GM23338 (cell line): Measurements from ENCODE around the gene CRYBG1. TPM values are rescaled to one million over a fixed set of nuclear protein-coding genes. Genes with fewer than 3 reads are reported as not detected.

Experiments used
- ATAC-seq: fragments of 200-7000 bp; cut with Tn5 transposase; 3 replicates; pipeline ENCODE4 v1.9.1; 2020
- DNase-seq: peaks from one replicate; pipeline ENCODE4 v3.0.0-alpha.2; 2015; ENCODE audit warnings: low spot score
- H2AFZ ChIP-seq: fragments of 200-600 bp; sonication (generic); 2 replicates; pipeline ENCODE4 v1.8.0; 2016; ENCODE audit warnings: antibody characterized with exemption, mild to moderate bottlenecking, moderate library complexity
- H3F3A ChIP-seq: fragments of 200-600 bp; sonication (generic); replicated peaks from 2 replicates; pipeline ENCODE4 v1.8.0; 2017; ENCODE audit warnings: antibody characterized with exemption, mixed run types, low read depth
- H3K27ac ChIP-seq: fragments of 200-600 bp; sonication (generic); 2 replicates; pipeline ENCODE4 v1.6.1; 2016; ENCODE audit warnings: low read depth
- H3K27me3 ChIP-seq: fragments of 200-600 bp; sonication (generic); 2 replicates; pipeline ENCODE4 v1.8.0; 2016; ENCODE audit warnings: mild to moderate bottlenecking, mixed run types, moderate library complexity; ENCODE audit not compliant: insufficient read depth
- H3K36me3 ChIP-seq: fragments of 200-600 bp; sonication (generic); 2 replicates; pipeline ENCODE4 v1.8.0; 2016; ENCODE audit warnings: mild to moderate bottlenecking; ENCODE audit not compliant: insufficient read depth
- H3K4me1 ChIP-seq: fragments of 200-600 bp; sonication (generic); 2 replicates; pipeline ENCODE4 v1.8.0; 2016; ENCODE audit warnings: mild to moderate bottlenecking, moderate library complexity; ENCODE audit not compliant: insufficient read depth
- H3K4me2 ChIP-seq: fragments of 200-600 bp; sonication (generic); 2 replicates; pipeline ENCODE4 v1.7.1; 2017; ENCODE audit warnings: mixed run types
- H3K4me3 ChIP-seq: fragments of 200-600 bp; sonication (generic); 2 replicates; pipeline ENCODE4 v1.6.1; 2016; ENCODE audit warnings: mixed run types
- H3K79me2 ChIP-seq: fragments of 200-600 bp; sonication (generic); replicated peaks from 2 replicates; pipeline ENCODE4 v1.8.0; 2017; ENCODE audit warnings: mild to moderate bottlenecking; ENCODE audit not compliant: insufficient read depth
- H3K9me2 ChIP-seq: fragments of 200-600 bp; sonication (generic); 2 replicates; pipeline ENCODE4 v1.8.0; 2017; ENCODE audit not compliant: insufficient read depth
- H4K20me1 ChIP-seq: fragments of 200-600 bp; sonication (generic); replicated peaks from 2 replicates; pipeline ENCODE4 v1.8.0; 2017; ENCODE audit warnings: mild to moderate bottlenecking; ENCODE audit not compliant: insufficient read depth
- H3K27ac Mint-ChIP-seq: 2 replicates; pipeline ENCODE4 v1.8.0; 2020; ENCODE audit warnings: inconsistent platforms, mild to moderate bottlenecking, moderate library complexity, mixed read lengths
- H3K27me3 Mint-ChIP-seq: 3 replicates; pipeline ENCODE4 v1.8.0; 2022; ENCODE audit warnings: low read depth, mild to moderate bottlenecking, moderate library complexity, mixed read lengths, inconsistent platforms; ENCODE audit not compliant: insufficient read depth, poor library complexity
- H3K36me3 Mint-ChIP-seq: 3 replicates; pipeline ENCODE4 v1.8.0; 2021; ENCODE audit warnings: low read depth, mild to moderate bottlenecking, inconsistent platforms, moderate library complexity, mixed read lengths
- H3K4me1 Mint-ChIP-seq: 3 replicates; pipeline ENCODE4 v1.8.0; 2020; ENCODE audit warnings: mild to moderate bottlenecking, inconsistent platforms, mixed read lengths
- H3K4me3 Mint-ChIP-seq: 3 replicates; pipeline ENCODE4 v1.8.0; 2021; ENCODE audit warnings: moderate library complexity, mild to moderate bottlenecking, inconsistent platforms, mixed read lengths
- H3K9me3 Mint-ChIP-seq: 3 replicates; pipeline ENCODE4 v1.8.0; 2020; ENCODE audit warnings: moderate library complexity, mild to moderate bottlenecking, inconsistent platforms, mixed read lengths
- CREB1 ChIP-seq: fragments of 250-450 bp; sonication (Bioruptor Pico); IDR thresholded peaks from 2 replicates; pipeline ENCODE4 v1.5.0; 2020; ENCODE audit warnings: low read depth, mild to moderate bottlenecking, moderate library complexity
- CTCF ChIP-seq, 2 experiments: fragments of 200-600 bp in 1 of 2; sonication (generic) in 1 of 2; conservative IDR thresholded peaks; 2 replicates each; pipeline versions ENCODE4 v1.5.1 to v1.6.1; 2016 to 2017; ENCODE audit warnings: antibody characterized with exemption in 2 of 2, low read depth in 2 of 2, mild to moderate bottlenecking in 2 of 2, moderate library complexity in 1 of 2
- ETS1 ChIP-seq: IDR thresholded peaks from 2 replicates; pipeline ENCODE4 v1.6.1; 2016; ENCODE audit warnings: antibody characterized with exemption
- EZH2 ChIP-seq: fragments of 200-600 bp; sonication (generic); IDR thresholded peaks from one replicate; pipeline ENCODE4 v1.8.0; 2017; ENCODE audit warnings: antibody characterized with exemption, mild to moderate bottlenecking, low read depth; ENCODE audit not compliant: unreplicated experiment
- JUNB ChIP-seq: IDR thresholded peaks from one replicate; pipeline ENCODE4 v1.6.1; 2016; ENCODE audit warnings: antibody characterized with exemption; ENCODE audit not compliant: unreplicated experiment
- NANOG ChIP-seq: IDR thresholded peaks from 2 replicates; pipeline ENCODE4 v1.6.1; 2016; ENCODE audit warnings: antibody characterized with exemption, borderline replicate concordance
- POLR2AphosphoS5 ChIP-seq: IDR thresholded peaks from 2 replicates; pipeline ENCODE4 v1.6.1; 2016; ENCODE audit warnings: antibody characterized with exemption, low read depth
- REST ChIP-seq: IDR thresholded peaks from one replicate; pipeline ENCODE4 v1.6.1; 2018; ENCODE audit warnings: antibody characterized with exemption; ENCODE audit not compliant: unreplicated experiment
- STAT1 ChIP-seq: IDR thresholded peaks from one replicate; pipeline ENCODE4 v1.6.1; 2016; ENCODE audit warnings: antibody characterized with exemption; ENCODE audit not compliant: unreplicated experiment
- ZNF331 ChIP-seq: fragments of 250-450 bp; sonication (Bioruptor Pico); IDR thresholded peaks from 2 replicates; pipeline ENCODE4 v1.5.0; 2020; ENCODE audit warnings: low read depth, mild to moderate bottlenecking, moderate library complexity
- ZNF462 ChIP-seq: fragments of 250-450 bp; sonication (Bioruptor Pico); IDR thresholded peaks from 2 replicates; pipeline ENCODE4 v1.5.0; 2020; ENCODE audit warnings: mild to moderate bottlenecking, moderate library complexity
- polyA plus RNA-seq: library from polyadenylated mRNA; unstranded; fragments of >200 nt; fragmentation: Nextera tagmentation; extraction: Ambion mirVana; gene quantifications from 2 replicates; pipeline ENCODE4 v1.2.1, GENCODE V29; 2016
- total RNA-seq: library from RNA; depleted of rRNA; stranded (reverse); fragments of >200 nt; shearing (Covaris generic); gene quantifications from 2 replicates; pipeline ENCODE4 v1.2.3, GENCODE V29; 2014

CRYBG1 gene
- total and polyA plus RNA-seq, 2 experiments from 2014 or later = 3.7 to 17.2 TPM

GRCh38 chr6:106517706-106518105 is 157.2 kb downstream of the CRYBG1 start:
- H4K20me1 ChIP-seq = no peaks in the 10 kb centered on the region
- ATAC-seq (no peak), DNase-seq (no peak)
- peaks cover 22% of the 10 kb centered on the region for H3K27me3 ChIP-seq
- TF ChIP-seq STAT1 (no peak), ETS1 (no peak), ZNF331 (CRISPR knock-in tag) (no peak), JUNB (no peak), POLR2AphosphoS5 (no peak), ZNF462 (CRISPR knock-in tag) (no peak), CREB1 (CRISPR knock-in tag) (no peak), NANOG (no peak), EZH2 (no peak), REST (no peak), CTCF (conservative IDR thresholded peaks at IDR 0.05; ENCODE audit: low read depth in 2 of 2) (no peak)
- H3K4me3 ChIP-seq = no peak overlapping the region
- H2AFZ ChIP-seq = no peak overlapping the region
- H3F3A ChIP-seq = no peaks in the 10 kb centered on the region
- H3K79me2 ChIP-seq = no peaks in the 10 kb centered on the region
- no peaks in the 10 kb centered on the region for H3K36me3 Mint-ChIP-seq
- no peak overlapping the region for H3K4me3 Mint-ChIP-seq
- H3K9me3 Mint-ChIP-seq = no peaks in the 10 kb centered on the region
- H3K27me3 Mint-ChIP-seq = peaks cover 16% of the 10 kb centered on the region
- no peak overlapping the region for H3K27ac ChIP-seq
- no peaks in the 10 kb centered on the region for H3K36me3 ChIP-seq
- H3K4me1 Mint-ChIP-seq = peaks cover 16% of the 10 kb centered on the region
- peaks cover 20% of the 10 kb centered on the region for H3K4me1 ChIP-seq
- H3K9me2 ChIP-seq = no peaks in the 10 kb centered on the region
- H3K4me2 ChIP-seq = no peak overlapping the region
- H3K27ac Mint-ChIP-seq = no peak overlapping the region
